A549 (cell line): Measurements from ENCODE around the gene TSPAN18. TPM values are rescaled to one million over a fixed set of nuclear protein-coding genes. Genes with fewer than 3 reads are reported as not detected.

Source experiments
- ATAC-seq, 2 experiments: fragments of 200-7000 bp in 1 of 2; fragments of >200 bp in 1 of 2; cut with Nextera tagmentation in 1 of 2; cut with Tn5 transposase in 1 of 2; 3 replicates each; pipeline versions ENCODE4 v1.8.0 to v1.9.1; 2018 to 2020; ENCODE audit warnings: mild to moderate bottlenecking in 1 of 2, moderate library complexity in 1 of 2
- CTCF ChIA-PET: fragments of 300-600 bp; sonication (Branson Sonifier 250); formaldehyde crosslinking; extraction: SDS; loops from one replicate; lab custom pipeline; 2021; ENCODE audit warnings: antibody characterized with exemption, inconsistent platforms; lab: Yijun Ruan, JAX
- POLR2A ChIA-PET: fragments of 350-600 bp; formaldehyde crosslinking; extraction: SDS; loops from one replicate; lab custom pipeline; 2021; ENCODE audit warnings: antibody characterized with exemption, inconsistent platforms; lab: Yijun Ruan, JAX
- DNase-seq, 2 experiments: peaks; one replicate each; pipeline versions ENCODE4 v3.0.0 to v3.0.0-alpha.2; 2011 to 2016; ENCODE audit warnings: low read depth in 1 of 2, low spot score in 1 of 2
- FAIRE-seq: peaks from 2 replicates; lab custom pipeline; 2011; peaks lifted over from hg19 to GRCh38; lab: Jason Lieb, UNC
- H3K27ac ChIP-seq, 2 experiments: fragments of >200 bp; sonication (Bioruptor Twin); formaldehyde crosslinking; 3 replicates each; pipeline ENCODE4 v1.5.1; 2016 to 2017
- H3K4me1 ChIP-seq: fragments of >200 bp; sonication (Bioruptor Twin); formaldehyde crosslinking; 3 replicates; pipeline ENCODE4 v1.6.1; 2016
- H3K4me2 ChIP-seq: fragments of >200 bp; sonication (Bioruptor Twin); formaldehyde crosslinking; 3 replicates; pipeline ENCODE4 v1.6.1; 2016
- H3K4me3 ChIP-seq: fragments of >200 bp; sonication (Bioruptor Twin); formaldehyde crosslinking; 3 replicates; pipeline ENCODE4 v1.5.1; 2016
- H3K9me3 ChIP-seq: fragments of >200 bp; sonication (Bioruptor Twin); formaldehyde crosslinking; 3 replicates; pipeline ENCODE4 v1.6.1; 2016
- CHD2 ChIP-seq: fragments of 150-350 bp; IDR thresholded peaks from 2 replicates; pipeline ENCODE4 v1.6.1; 2014; ENCODE audit warnings: low read length; ENCODE audit not compliant: partially characterized antibody
- FOSL2 ChIP-seq, 2 experiments: fragments of 450-650 bp in 1 of 2; fragments of >200 bp in 1 of 2; sonication (Bioruptor Twin) in 1 of 2; formaldehyde crosslinking; IDR thresholded peaks; 2 replicates each; pipeline versions ENCODE4 v1.5.0 to v1.6.1; 2016 to 2020; ENCODE audit warnings: mild to moderate bottlenecking in 1 of 2, moderate library complexity in 1 of 2
- GATA3 ChIP-seq: IDR thresholded peaks from 2 replicates; pipeline ENCODE4 v1.6.1; 2012; ENCODE audit warnings: borderline replicate concordance
- HDAC2 ChIP-seq: fragments of 200-600 bp; sonication (generic); IDR thresholded peaks from 2 replicates; pipeline ENCODE4 v1.6.1; 2016
- HOXA7 ChIP-seq: fragments of 250-450 bp; sonication (Bioruptor Pico); IDR thresholded peaks from 2 replicates; pipeline ENCODE4 v1.5.0; 2020; ENCODE audit warnings: mild to moderate bottlenecking, moderate library complexity
- HOXB13 ChIP-seq: fragments of 250-450 bp; sonication (Bioruptor Pico); IDR thresholded peaks from 2 replicates; pipeline ENCODE4 v1.5.0; 2020; ENCODE audit warnings: low read depth, mild to moderate bottlenecking, moderate library complexity
- HOXB5 ChIP-seq: fragments of 250-450 bp; sonication (Bioruptor Pico); IDR thresholded peaks from 2 replicates; pipeline ENCODE4 v1.5.0; 2020; ENCODE audit warnings: mild to moderate bottlenecking, moderate library complexity
- KDM1A ChIP-seq: fragments of 200-600 bp; sonication (generic); IDR thresholded peaks from 2 replicates; pipeline ENCODE4 v1.6.1; 2016; ENCODE audit warnings: low read depth, mild to moderate bottlenecking
- KDM5A ChIP-seq: fragments of 200-600 bp; sonication (generic); IDR thresholded peaks from 2 replicates; pipeline ENCODE4 v1.6.1; 2016; ENCODE audit warnings: antibody characterized with exemption, mild to moderate bottlenecking
- MAFK ChIP-seq: fragments of 450-650 bp; IDR thresholded peaks from 2 replicates; pipeline ENCODE4 v1.6.1; 2014; ENCODE audit not compliant: partially characterized antibody
- MYC ChIP-seq: IDR thresholded peaks from 2 replicates; pipeline ENCODE4 v1.6.1; 2012; ENCODE audit warnings: mild to moderate bottlenecking, inconsistent platforms, low read length, improper control_type of control experiment, borderline replicate concordance
- NPAS2 ChIP-seq: fragments of 250-450 bp; sonication (Bioruptor Pico); IDR thresholded peaks from 2 replicates; pipeline ENCODE4 v1.8.0; 2022; ENCODE audit warnings: mild to moderate bottlenecking, moderate library complexity, borderline replicate concordance
- POLR2A ChIP-seq: IDR thresholded peaks from 2 replicates; pipeline ENCODE4 v1.6.1; 2012; ENCODE audit warnings: mild to moderate bottlenecking, low read length
- POLR2AphosphoS2 ChIP-seq: conservative IDR thresholded peaks from 2 replicates; pipeline ENCODE4 v1.6.1; 2012; ENCODE audit warnings: low read length, improper control_type of control experiment, inconsistent platforms
- RAD21 ChIP-seq, 2 experiments: fragments of >200 bp in 1 of 2; sonication (Bioruptor Twin) in 1 of 2; formaldehyde crosslinking in 1 of 2; IDR thresholded peaks in 1 of 2; conservative IDR thresholded peaks in 1 of 2; 2 replicates in 1 of 2; 3 replicates in 1 of 2; pipeline ENCODE4 v1.6.1; 2012 to 2018; ENCODE audit warnings: inconsistent platforms in 1 of 2
- RFX5 ChIP-seq: fragments of 450-650 bp; IDR thresholded peaks from 2 replicates; pipeline ENCODE4 v1.7.1; 2014; ENCODE audit warnings: antibody characterized with exemption, mild to moderate bottlenecking, moderate library complexity
- RNF2 ChIP-seq: fragments of 200-600 bp; sonication (generic); IDR thresholded peaks from 2 replicates; pipeline ENCODE4 v1.6.1; 2016; ENCODE audit warnings: low read depth, mild to moderate bottlenecking, antibody characterized with exemption, moderate library complexity, borderline replicate concordance
- SMC3 ChIP-seq: fragments of >200 bp; sonication (Bioruptor Twin); formaldehyde crosslinking; IDR thresholded peaks from 3 replicates; pipeline ENCODE4 v1.6.1; 2018; ENCODE audit warnings: inconsistent platforms
- ZNF302 ChIP-seq: fragments of 250-450 bp; sonication (Bioruptor Pico); IDR thresholded peaks from 2 replicates; pipeline ENCODE4 v1.9.0; 2021; ENCODE audit warnings: inconsistent platforms, mild to moderate bottlenecking, moderate library complexity
- ZSCAN20 ChIP-seq: fragments of 250-450 bp; sonication (Bioruptor Pico); IDR thresholded peaks from 2 replicates; pipeline ENCODE4 v1.8.0; 2022; ENCODE audit warnings: mild to moderate bottlenecking, moderate library complexity
- WGBS: methylation state at CpG from one replicate; pipeline ENCODE4 v1.1.6; 2017; ENCODE audit errors: missing lambda C conversion rate; 5-methylcytosine and 5-hydroxymethylcytosine counted together
- polyA plus RNA-seq, 4 experiments: library from polyadenylated mRNA; depleted of rRNA in 3 of 4; stranded (reverse); fragments of >200 nt; fragmentation: RNase III in 1 of 4; extraction: RNeasy Plus Mini Kit Qiagen cat#74134 plus additional on column Dnase treatment in 1 of 4; gene quantifications; 2 replicates in 3 of 4; 3 replicates in 1 of 4; pipeline ENCODE4 v1.2.3, GENCODE V29; 2011 to 2017
- TF ChIP-seq, protein P1 (sequence below): fragments of 250-450 bp; sonication (Bioruptor Pico); IDR thresholded peaks from 2 replicates; pipeline ENCODE4 v1.5.0; 2020; ENCODE audit warnings: low read depth, mild to moderate bottlenecking, moderate library complexity
- TF ChIP-seq, protein P2 (sequence below): IDR thresholded peaks from 2 replicates; pipeline ENCODE4 v1.6.1; 2012
- TF ChIP-seq, protein P3 (sequence below): fragments of 150-350 bp; IDR thresholded peaks from 2 replicates; pipeline ENCODE4 v1.6.1; 2014; ENCODE audit warnings: low read depth, mild to moderate bottlenecking, low read length
- TF ChIP-seq, protein P4 (sequence below): fragments of 250-450 bp; sonication (Bioruptor Pico); IDR thresholded peaks from 2 replicates; pipeline ENCODE4 v1.5.0; 2021; ENCODE audit warnings: mild to moderate bottlenecking, moderate library complexity, borderline replicate concordance
- TF ChIP-seq, protein P5 (sequence below): fragments of >200 bp; sonication (Bioruptor Twin); formaldehyde crosslinking; IDR thresholded peaks from 3 replicates; pipeline ENCODE4 v1.5.1; 2016

Gene TSPAN18
- polyA plus RNA-seq, 2 of the 4 experiments (the other 2 are of a cell fraction): 0.81 to 4.5 TPM

DNA sequence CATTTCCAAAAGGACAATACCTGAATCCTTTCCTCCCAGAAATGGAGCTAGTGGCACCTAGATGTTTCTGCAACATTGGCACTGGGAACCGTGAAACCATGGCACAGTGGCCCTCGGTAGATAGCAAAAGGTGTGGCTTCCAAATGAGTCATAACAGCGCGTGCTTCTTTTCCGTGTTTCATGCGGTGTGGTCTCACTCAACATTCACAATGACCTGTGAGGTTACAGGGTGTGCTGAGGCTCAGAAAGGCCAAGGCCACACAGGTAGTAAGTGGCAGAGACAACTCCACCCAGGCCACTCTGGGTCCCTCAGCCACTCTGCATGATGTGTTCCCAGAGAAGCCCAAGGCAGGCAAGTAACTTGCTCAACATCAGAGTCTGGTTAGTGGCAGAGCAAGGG, 156.5 kb downstream of the TSPAN18 start:
- 31% methylated on average over 6 of the region's 6 CpGs for WGBS
- TF ChIP-seq KDM1A (no peak), HDAC2 (no peak), POLR2AphosphoS2 (no peak), FOSL2 (IDR thresholded peaks at IDR 0.05) (no peak), FOSL2 (CRISPR knock-in tag; IDR thresholded peaks at IDR 0.05) (no peak)
- TF ChIP-seq, protein P1, sequence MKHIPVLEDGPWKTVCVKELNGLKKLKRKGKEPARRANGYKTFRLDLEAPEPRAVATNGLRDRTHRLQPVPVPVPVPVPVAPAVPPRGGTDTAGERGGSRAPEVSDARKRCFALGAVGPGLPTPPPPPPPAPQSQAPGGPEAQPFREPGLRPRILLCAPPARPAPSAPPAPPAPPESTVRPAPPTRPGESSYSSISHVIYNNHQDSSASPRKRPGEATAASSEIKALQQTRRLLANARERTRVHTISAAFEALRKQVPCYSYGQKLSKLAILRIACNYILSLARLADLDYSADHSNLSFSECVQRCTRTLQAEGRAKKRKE (CRISPR knock-in tag): no peak
- TF ChIP-seq, protein P2, sequence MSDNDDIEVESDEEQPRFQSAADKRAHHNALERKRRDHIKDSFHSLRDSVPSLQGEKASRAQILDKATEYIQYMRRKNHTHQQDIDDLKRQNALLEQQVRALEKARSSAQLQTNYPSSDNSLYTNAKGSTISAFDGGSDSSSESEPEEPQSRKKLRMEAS: peak; percentile 41; the same call in 1 of the 2 replicates
- ChIA-PET CTCF (interaction anchor here (1.1 to 2.7 kb wide), 3 partner anchors 11 to 262 kb away, joined by 3 to 18 read pairs (median 6); no protein-coding TSS in a partner anchor), POLR2A (no interaction called here)
- Histone ChIP-seq H3K27ac (peak overlapping the region in 1 of 2 experiments; percentile 5; a peak in 1 of 6 replicates), H3K4me3 (no peak overlapping the region), H3K4me1 (peaks cover 22% of the 10 kb centered on the region), H3K9me3 (no peaks in the 10 kb centered on the region), H3K4me2 (no peak overlapping the region)
- ATAC-seq: no peak
- DNase-seq: no peak
- no peak for FAIRE-seq

DNA sequence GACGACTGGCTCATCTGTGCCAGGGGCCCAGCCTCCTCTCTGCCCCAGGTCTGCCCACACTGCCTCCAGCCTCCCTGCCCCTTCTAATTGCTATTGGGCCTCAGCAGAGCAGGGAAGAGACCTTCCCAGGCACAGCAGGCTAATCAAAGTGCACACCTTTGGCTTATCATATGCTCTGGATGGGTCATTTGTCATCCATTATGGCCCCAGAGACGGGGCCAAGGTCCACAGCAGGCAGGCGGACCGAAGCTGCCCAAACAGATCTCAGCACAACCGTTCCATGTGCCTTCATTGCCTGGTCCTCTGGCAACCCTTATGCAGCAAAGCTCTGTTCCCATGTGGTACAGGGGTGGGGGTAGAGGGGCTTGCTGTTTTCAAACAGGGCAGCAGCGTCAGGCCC, 157.3 kb downstream of the TSPAN18 start:
- POLR2A ChIA-PET: no interaction called here
- no peak for FAIRE-seq

DNA sequence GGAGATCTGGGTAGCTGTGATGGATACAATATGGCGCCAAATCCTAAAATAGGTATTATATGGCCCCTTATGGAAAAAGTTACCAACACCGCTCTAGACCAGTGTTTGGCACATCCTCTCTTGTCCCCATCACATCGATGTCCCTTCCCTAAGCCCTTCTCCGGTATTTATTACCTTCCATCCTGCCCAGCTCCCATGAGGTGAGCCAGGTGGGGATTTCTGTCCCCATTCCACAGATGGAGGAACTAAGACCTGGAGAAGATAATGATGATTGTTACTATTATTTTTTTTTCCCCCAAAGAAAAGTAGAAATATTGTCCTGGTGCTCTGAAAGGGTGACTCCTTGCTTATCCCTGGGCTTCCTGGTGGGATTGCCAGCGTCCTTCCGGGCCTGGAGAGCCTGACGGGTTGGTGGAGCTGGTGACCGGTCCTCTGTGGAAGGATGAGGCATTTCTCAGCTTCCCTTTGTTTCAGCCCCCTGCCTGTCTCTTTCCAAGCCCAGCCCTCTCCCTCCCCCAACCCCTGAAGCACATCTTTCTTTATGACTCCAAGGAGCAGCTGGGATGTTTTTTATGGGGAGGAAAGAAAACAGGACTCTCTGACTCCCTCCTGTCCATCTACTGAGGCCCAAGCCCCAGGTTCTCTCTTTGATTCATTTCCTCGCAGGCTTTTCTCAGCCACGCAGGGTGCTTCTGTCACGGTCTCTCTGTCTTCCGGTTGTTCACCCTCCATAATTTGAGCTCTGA, 158.5 kb downstream of the TSPAN18 start:
- peaks cover 22% of the 10 kb centered on the region for H3K4me1 ChIP-seq
- FAIRE-seq (no peak), ATAC-seq (no peak), DNase-seq (no peak)
- 89% methylated on average over 12 of the region's 12 CpGs for WGBS
- CTCF ChIA-PET: interaction anchor here (0.9 to 2.9 kb wide), 10 partner anchors 9 to 328 kb away, joined by 3 to 25 read pairs (median 4); no protein-coding TSS in a partner anchor
- POLR2A ChIA-PET: no interaction called here
- no peaks in the 10 kb centered on the region for H3K9me3 ChIP-seq
- H3K4me3 ChIP-seq: no peak overlapping the region
- H3K4me2 ChIP-seq: no peak overlapping the region
- no peak for TF ChIP-seq HOXB5
- TF ChIP-seq, protein P3, sequence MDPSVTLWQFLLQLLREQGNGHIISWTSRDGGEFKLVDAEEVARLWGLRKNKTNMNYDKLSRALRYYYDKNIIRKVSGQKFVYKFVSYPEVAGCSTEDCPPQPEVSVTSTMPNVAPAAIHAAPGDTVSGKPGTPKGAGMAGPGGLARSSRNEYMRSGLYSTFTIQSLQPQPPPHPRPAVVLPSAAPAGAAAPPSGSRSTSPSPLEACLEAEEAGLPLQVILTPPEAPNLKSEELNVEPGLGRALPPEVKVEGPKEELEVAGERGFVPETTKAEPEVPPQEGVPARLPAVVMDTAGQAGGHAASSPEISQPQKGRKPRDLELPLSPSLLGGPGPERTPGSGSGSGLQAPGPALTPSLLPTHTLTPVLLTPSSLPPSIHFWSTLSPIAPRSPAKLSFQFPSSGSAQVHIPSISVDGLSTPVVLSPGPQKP: no peak
- no peak for TF ChIP-seq KDM5A
- no peak for TF ChIP-seq MYC
- TF ChIP-seq, protein P4, sequence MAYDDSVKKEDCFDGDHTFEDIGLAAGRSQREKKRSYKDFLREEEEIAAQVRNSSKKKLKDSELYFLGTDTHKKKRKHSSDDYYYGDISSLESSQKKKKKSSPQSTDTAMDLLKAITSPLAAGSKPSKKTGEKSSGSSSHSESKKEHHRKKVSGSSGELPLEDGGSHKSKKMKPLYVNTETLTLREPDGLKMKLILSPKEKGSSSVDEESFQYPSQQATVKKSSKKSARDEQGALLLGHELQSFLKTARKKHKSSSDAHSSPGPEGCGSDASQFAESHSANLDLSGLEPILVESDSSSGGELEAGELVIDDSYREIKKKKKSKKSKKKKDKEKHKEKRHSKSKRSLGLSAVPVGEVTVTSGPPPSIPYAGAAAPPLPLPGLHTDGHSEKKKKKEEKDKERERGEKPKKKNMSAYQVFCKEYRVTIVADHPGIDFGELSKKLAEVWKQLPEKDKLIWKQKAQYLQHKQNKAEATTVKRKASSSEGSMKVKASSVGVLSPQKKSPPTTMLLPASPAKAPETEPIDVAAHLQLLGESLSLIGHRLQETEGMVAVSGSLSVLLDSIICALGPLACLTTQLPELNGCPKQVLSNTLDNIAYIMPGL (CRISPR knock-in tag): no peak
- no peak for TF ChIP-seq ZSCAN20 (CRISPR knock-in tag)
- TF ChIP-seq ZNF302: no peak
- TF ChIP-seq POLR2A: no peak
- TF ChIP-seq RFX5: no peak
- TF ChIP-seq NPAS2: no peak
- TF ChIP-seq SMC3: no peak
- TF ChIP-seq CHD2: no peak
- TF ChIP-seq, all 56 proteins: peak for 0
- H3K27ac ChIP-seq: peak overlapping the region in 1 of 2 experiments; percentile 15; a peak in 1 of 6 replicates

More for the DNA sequence above, 157.3 kb downstream of the TSPAN18 start:
- Histone ChIP-seq H3K4me3 (no peak overlapping the region), H3K9me3 (no peaks in the 10 kb centered on the region), H3K4me2 (no peak overlapping the region), H3K4me1 (peaks cover 22% of the 10 kb centered on the region), H3K27ac (no peak overlapping the region)
- 86% methylated on average over 6 of the region's 6 CpGs for WGBS
- no peak for ATAC-seq
- no peak for DNase-seq
- CTCF ChIA-PET: interaction anchor here (1.0 to 2.9 kb wide), 3 partner anchors 10 to 327 kb away, joined by 4 to 25 read pairs (median 4); no protein-coding TSS in a partner anchor
- TF ChIP-seq HOXA7 (CRISPR knock-in tag) (no peak), CHD2 (no peak), NPAS2 (no peak), RNF2 (no peak), HOXB13 (CRISPR knock-in tag) (no peak), MAFK (no peak), RAD21 (conservative IDR thresholded peaks at IDR 0.05 in 1 of 2, IDR thresholded peaks at IDR 0.05 in 1 of 2) (no peak), GATA3 (no peak)
- TF ChIP-seq, protein P5, sequence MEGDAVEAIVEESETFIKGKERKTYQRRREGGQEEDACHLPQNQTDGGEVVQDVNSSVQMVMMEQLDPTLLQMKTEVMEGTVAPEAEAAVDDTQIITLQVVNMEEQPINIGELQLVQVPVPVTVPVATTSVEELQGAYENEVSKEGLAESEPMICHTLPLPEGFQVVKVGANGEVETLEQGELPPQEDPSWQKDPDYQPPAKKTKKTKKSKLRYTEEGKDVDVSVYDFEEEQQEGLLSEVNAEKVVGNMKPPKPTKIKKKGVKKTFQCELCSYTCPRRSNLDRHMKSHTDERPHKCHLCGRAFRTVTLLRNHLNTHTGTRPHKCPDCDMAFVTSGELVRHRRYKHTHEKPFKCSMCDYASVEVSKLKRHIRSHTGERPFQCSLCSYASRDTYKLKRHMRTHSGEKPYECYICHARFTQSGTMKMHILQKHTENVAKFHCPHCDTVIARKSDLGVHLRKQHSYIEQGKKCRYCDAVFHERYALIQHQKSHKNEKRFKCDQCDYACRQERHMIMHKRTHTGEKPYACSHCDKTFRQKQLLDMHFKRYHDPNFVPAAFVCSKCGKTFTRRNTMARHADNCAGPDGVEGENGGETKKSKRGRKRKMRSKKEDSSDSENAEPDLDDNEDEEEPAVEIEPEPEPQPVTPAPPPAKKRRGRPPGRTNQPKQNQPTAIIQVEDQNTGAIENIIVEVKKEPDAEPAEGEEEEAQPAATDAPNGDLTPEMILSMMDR: no peak
- TF ChIP-seq, protein P2: no peak
